ENCODE data around the gene OGG1.

GRCh38 chr3:9700536-9700935, 49.2 kb upstream of the OGG1 start:
- no peak for TF ChIP-seq EZH2 (IDR thresholded peaks at IDR 0.05; ENCODE audit: insufficient read depth, poor library complexity, severe bottlenecking)
- TF ChIP-seq EZH2phosphoT487 (IDR thresholded peaks at IDR 0.05; ENCODE audit: insufficient read depth, low read depth), result no peak
